HepG2 (cell line): ENCODE measurements around the gene NAALADL1. TPM values are rescaled to one million over a fixed set of nuclear protein-coding genes. Genes with fewer than 3 reads are reported as not detected.

Experiments
- CCAR2 ChIP-seq: fragments of 200-400 bp; formaldehyde crosslinking; optimal IDR thresholded peaks from 2 replicates; pipeline ENCODE3; 2018; ENCODE audit warnings: low read depth, mild to moderate bottlenecking, low read length, moderate library complexity
- EP300 ChIP-seq, 3 experiments: sonication (generic) in 1 of 3; formaldehyde crosslinking in 1 of 3; IDR thresholded peaks; 2 replicates each; pipeline versions ENCODE4 v1.5.1 to v1.6.1; 2011 to 2020; ENCODE audit warnings: low read depth in 2 of 3, low read length in 2 of 3, borderline replicate concordance in 1 of 3, improper control_type of control experiment in 1 of 3, mild to moderate bottlenecking in 1 of 3, missing genetic modification reagents in 1 of 3, moderate library complexity in 1 of 3
- HIVEP1 ChIP-seq: sonication (generic); formaldehyde crosslinking; IDR thresholded peaks from 2 replicates; pipeline ENCODE4 v1.4.0; 2020; ENCODE audit warnings: mild to moderate bottlenecking, missing genetic modification reagents
- HNF1B ChIP-seq: sonication (generic); formaldehyde crosslinking; IDR thresholded peaks from 2 replicates; pipeline ENCODE4 v1.5.1; 2020; ENCODE audit warnings: mild to moderate bottlenecking, moderate library complexity, missing genetic modification reagents
- LCORL ChIP-seq, 2 experiments: fragments of 450-650 bp in 1 of 2; sonication (generic) in 1 of 2; formaldehyde crosslinking in 1 of 2; IDR thresholded peaks; 2 replicates each; pipeline versions ENCODE4 v1.5.0 to v1.6.1; 2017 to 2020; ENCODE audit warnings: antibody characterized with exemption in 1 of 2, missing genetic modification reagents in 1 of 2
- NR2F6 ChIP-seq, 2 experiments: IDR thresholded peaks; 2 replicates each; pipeline ENCODE4 v1.6.1; 2016; ENCODE audit warnings: antibody characterized with exemption in 1 of 2, mild to moderate bottlenecking in 1 of 2
- SAP130 ChIP-seq: IDR thresholded peaks from 2 replicates; pipeline ENCODE4 v1.6.1; 2016; ENCODE audit warnings: low read depth
- SRSF1 ChIP-seq: fragments of 200-400 bp; formaldehyde crosslinking; optimal IDR thresholded peaks from 2 replicates; pipeline ENCODE3; 2017; ENCODE audit warnings: mild to moderate bottlenecking, low read depth, low read length, moderate library complexity
- ZBED4 ChIP-seq: sonication (generic); formaldehyde crosslinking; IDR thresholded peaks from 2 replicates; pipeline ENCODE4 v1.4.0; 2020; ENCODE audit warnings: missing genetic modification reagents, borderline replicate concordance
- ZBTB7A ChIP-seq: sonication (generic); formaldehyde crosslinking; IDR thresholded peaks from 2 replicates; pipeline ENCODE4 v1.8.0; 2022; ENCODE audit warnings: mild to moderate bottlenecking, missing genetic modification reagents
- ZMYM2 ChIP-seq: sonication (generic); formaldehyde crosslinking; IDR thresholded peaks from 2 replicates; pipeline ENCODE4 v1.8.0; 2022; ENCODE audit warnings: mild to moderate bottlenecking, missing genetic modification reagents
- ZNF235 ChIP-seq: sonication (generic); formaldehyde crosslinking; IDR thresholded peaks from 2 replicates; pipeline ENCODE4 v1.8.1; 2023; ENCODE audit warnings: mild to moderate bottlenecking, missing genetic modification reagents, borderline replicate concordance
- ZNF678 ChIP-seq: sonication (generic); formaldehyde crosslinking; IDR thresholded peaks from 2 replicates; pipeline ENCODE4 v1.4.0; 2020; ENCODE audit warnings: mild to moderate bottlenecking, missing genetic modification reagents
- ZNF790 ChIP-seq: sonication (generic); formaldehyde crosslinking; IDR thresholded peaks from 2 replicates; pipeline ENCODE4 v1.8.0; 2022; ENCODE audit warnings: missing genetic modification reagents, mild to moderate bottlenecking, borderline replicate concordance
- polyA plus RNA-seq, 8 experiments: library from polyadenylated mRNA; depleted of rRNA in 3 of 8; stranded (reverse) in 7 of 8; unstranded in 1 of 8; fragments of >200 nt; fragmentation: Illumina TruSeq in 4 of 8; extraction: Trizol in 4 of 8; gene quantifications; 2 replicates each; pipeline versions ENCODE4 v1.2.1 to v1.2.3, GENCODE V29; 2011 to 2016; ENCODE audit warnings: low read depth in 4 of 8, missing spikeins in 1 of 8, mixed read lengths in 1 of 8; ENCODE audit not compliant: insufficient read depth in 1 of 8
- total RNA-seq, 5 experiments: library from RNA; depleted of rRNA; stranded (reverse); fragments of >200 nt; fragmentation: Illumina TruSeq; extraction: Trizol; gene quantifications; 2 replicates each; pipeline ENCODE4 v1.2.3, GENCODE V29; 2016; ENCODE audit warnings: low read depth in 1 of 5
- TF ChIP-seq, protein P1 (sequence below): sonication (generic); formaldehyde crosslinking; IDR thresholded peaks from 2 replicates; pipeline ENCODE4 v1.4.0; 2020; ENCODE audit warnings: low read depth, mild to moderate bottlenecking, missing genetic modification reagents
- TF ChIP-seq, protein P2 (sequence below): sonication (generic); formaldehyde crosslinking; IDR thresholded peaks from 2 replicates; pipeline ENCODE4 v1.4.0; 2020; ENCODE audit warnings: missing genetic modification reagents
- TF ChIP-seq, protein P3 (sequence below): sonication (generic); formaldehyde crosslinking; conservative IDR thresholded peaks from 2 replicates; pipeline ENCODE4 v1.8.1; 2023; ENCODE audit warnings: missing genetic modification reagents

NAALADL1 gene
- total and polyA plus RNA-seq, 2 of the 13 experiments (the other 11 are each of a cell fraction or from before 2014, with no cell fraction given) = 9.3 to 33.9 TPM

DNA sequence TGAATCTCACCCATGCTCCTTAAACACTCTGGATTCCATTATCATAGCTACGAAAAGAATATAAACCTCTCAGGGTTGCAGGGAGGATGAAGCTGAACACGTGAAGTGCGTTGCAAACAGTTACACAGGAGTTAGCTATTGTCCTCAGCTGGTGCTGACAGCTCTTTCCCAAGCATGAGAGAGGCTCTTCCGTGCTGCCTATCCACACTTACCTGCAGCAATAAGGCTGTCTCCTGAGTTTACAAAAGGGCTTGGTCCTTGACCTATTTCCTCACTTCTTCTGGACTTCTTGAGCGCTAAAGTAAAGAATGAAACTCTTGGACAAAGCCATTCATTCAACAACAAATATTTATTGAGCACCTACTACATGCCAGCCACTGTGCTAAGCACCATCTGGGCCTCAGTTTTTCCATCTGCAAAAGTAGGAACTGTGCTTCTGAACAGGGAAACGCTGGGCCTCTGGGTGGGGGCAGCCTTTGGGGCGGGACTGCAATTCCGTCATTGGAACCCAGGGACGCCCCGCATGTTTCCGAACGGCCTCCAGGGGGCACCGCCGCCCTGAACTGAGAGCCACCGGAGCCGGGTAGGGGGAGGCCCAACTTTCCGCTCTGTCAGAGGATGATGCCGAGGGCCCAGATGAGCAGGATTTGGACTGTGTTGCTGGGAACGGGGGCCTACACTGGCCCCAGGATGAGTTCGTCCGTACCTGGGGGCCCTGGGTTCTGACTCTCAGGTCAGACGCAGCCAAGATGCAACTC, 45.0 kb downstream of the NAALADL1 start (continued):
- TF ChIP-seq, protein P1, sequence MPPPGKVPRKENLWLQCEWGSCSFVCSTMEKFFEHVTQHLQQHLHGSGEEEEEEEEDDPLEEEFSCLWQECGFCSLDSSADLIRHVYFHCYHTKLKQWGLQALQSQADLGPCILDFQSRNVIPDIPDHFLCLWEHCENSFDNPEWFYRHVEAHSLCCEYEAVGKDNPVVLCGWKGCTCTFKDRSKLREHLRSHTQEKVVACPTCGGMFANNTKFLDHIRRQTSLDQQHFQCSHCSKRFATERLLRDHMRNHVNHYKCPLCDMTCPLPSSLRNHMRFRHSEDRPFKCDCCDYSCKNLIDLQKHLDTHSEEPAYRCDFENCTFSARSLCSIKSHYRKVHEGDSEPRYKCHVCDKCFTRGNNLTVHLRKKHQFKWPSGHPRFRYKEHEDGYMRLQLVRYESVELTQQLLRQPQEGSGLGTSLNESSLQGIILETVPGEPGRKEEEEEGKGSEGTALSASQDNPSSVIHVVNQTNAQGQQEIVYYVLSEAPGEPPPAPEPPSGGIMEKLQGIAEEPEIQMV (CRISPR knock-in tag) = 0 out of 2 replicates have a peak, but pooled peaks have one; percentile 1
- TF ChIP-seq EP300 (IDR thresholded peaks at IDR 0.05; ENCODE audit: low read depth in 2 of 2, low read length in 2 of 2) (0 out of 4 replicates have a peak, but pooled peaks of 1 of the 2 experiments have one; percentile 17), EP300 (CRISPR knock-in tag; IDR thresholded peaks at IDR 0.05; ENCODE audit: borderline replicate concordance) (no peak), NR2F6 (IDR thresholded peaks at IDR 0.05) (peak; percentile 61; the same call in 1 of the 2 replicates), NR2F6 (CRISPR knock-in tag; IDR thresholded peaks at IDR 0.05) (no peak), ZNF790 (CRISPR knock-in tag) (0 out of 2 replicates have a peak, but pooled peaks have one; percentile 47), ZNF678 (CRISPR knock-in tag) (0 out of 2 replicates have a peak, but pooled peaks have one; percentile 12), HNF1B (peak; percentile 93), ZBED4 (CRISPR knock-in tag) (no peak), SRSF1 (peak; percentile 67), CCAR2 (peak; percentile 5), LCORL (IDR thresholded peaks at IDR 0.05) (no peak), LCORL (CRISPR knock-in tag; IDR thresholded peaks at IDR 0.05) (peak; percentile 82), ZNF235 (CRISPR knock-in tag) (peak; percentile 8; the same call in 1 of the 2 replicates), ZMYM2 (CRISPR knock-in tag) (peak; percentile 48; the same call in 1 of the 2 replicates), SAP130 (CRISPR knock-in tag) (peak; percentile 58; the same call in 1 of the 2 replicates), ZBTB7A (CRISPR knock-in tag) (peak; percentile 34; the same call in 1 of the 2 replicates), HIVEP1 (CRISPR knock-in tag) (peak; percentile 46)
- TF ChIP-seq, protein P2, sequence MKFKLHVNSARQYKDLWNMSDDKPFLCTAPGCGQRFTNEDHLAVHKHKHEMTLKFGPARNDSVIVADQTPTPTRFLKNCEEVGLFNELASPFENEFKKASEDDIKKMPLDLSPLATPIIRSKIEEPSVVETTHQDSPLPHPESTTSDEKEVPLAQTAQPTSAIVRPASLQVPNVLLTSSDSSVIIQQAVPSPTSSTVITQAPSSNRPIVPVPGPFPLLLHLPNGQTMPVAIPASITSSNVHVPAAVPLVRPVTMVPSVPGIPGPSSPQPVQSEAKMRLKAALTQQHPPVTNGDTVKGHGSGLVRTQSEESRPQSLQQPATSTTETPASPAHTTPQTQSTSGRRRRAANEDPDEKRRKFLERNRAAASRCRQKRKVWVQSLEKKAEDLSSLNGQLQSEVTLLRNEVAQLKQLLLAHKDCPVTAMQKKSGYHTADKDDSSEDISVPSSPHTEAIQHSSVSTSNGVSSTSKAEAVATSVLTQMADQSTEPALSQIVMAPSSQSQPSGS = peak; percentile 40; the same call in 1 of the 2 replicates
- TF ChIP-seq, protein P3, sequence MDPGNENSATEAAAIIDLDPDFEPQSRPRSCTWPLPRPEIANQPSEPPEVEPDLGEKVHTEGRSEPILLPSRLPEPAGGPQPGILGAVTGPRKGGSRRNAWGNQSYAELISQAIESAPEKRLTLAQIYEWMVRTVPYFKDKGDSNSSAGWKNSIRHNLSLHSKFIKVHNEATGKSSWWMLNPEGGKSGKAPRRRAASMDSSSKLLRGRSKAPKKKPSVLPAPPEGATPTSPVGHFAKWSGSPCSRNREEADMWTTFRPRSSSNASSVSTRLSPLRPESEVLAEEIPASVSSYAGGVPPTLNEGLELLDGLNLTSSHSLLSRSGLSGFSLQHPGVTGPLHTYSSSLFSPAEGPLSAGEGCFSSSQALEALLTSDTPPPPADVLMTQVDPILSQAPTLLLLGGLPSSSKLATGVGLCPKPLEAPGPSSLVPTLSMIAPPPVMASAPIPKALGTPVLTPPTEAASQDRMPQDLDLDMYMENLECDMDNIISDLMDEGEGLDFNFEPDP (CRISPR knock-in tag) = no peak
